Lung (tissue), 12 donors: Measurements from ENCODE around the gene AK4. TPM values are rescaled to one million over a fixed set of nuclear protein-coding genes. Genes with fewer than 3 reads are reported as not detected.

Experiments
- ATAC-seq: fragments of 200-7000 bp; cut with Tn5 transposase; one replicate; pipeline ENCODE4 v1.9.1; 2020; ENCODE audit warnings: moderate number of reproducible peaks; ENCODE audit not compliant: insufficient read depth, low FRiP score
- DNase-seq, 3 donors: peaks; one replicate each; pipeline ENCODE4 v3.0.0-alpha.2; 2013 to 2017
- H3K27ac ChIP-seq, 2 donors: one replicate each; pipeline ENCODE4 v1.5.1; 2013; ENCODE audit warnings: mild to moderate bottlenecking in 2 of 2, moderate library complexity in 2 of 2, control low read depth in 1 of 2, inconsistent platforms in 1 of 2, low read depth in 1 of 2, low read length in 1 of 2
- H3K27me3 ChIP-seq, 3 donors: one replicate each; pipeline ENCODE4 v1.5.1; 2013; ENCODE audit warnings: low read length in 2 of 3; ENCODE audit not compliant: control insufficient read depth in 3 of 3, insufficient read depth in 3 of 3
- H3K36me3 ChIP-seq, 4 donors: one replicate each; pipeline ENCODE4 v1.5.1; 2013; ENCODE audit warnings: low read length in 4 of 4, mild to moderate bottlenecking in 1 of 4, moderate library complexity in 1 of 4; ENCODE audit not compliant: control insufficient read depth in 4 of 4, insufficient read depth in 4 of 4
- H3K4me1 ChIP-seq, 5 donors: one replicate each; pipeline ENCODE4 v1.5.1; 2013; ENCODE audit warnings: low read length in 5 of 5, mild to moderate bottlenecking in 2 of 5, moderate library complexity in 1 of 5; ENCODE audit not compliant: control insufficient read depth in 5 of 5, insufficient read depth in 5 of 5
- H3K4me3 ChIP-seq: one replicate; pipeline ENCODE4 v1.5.1; 2013; ENCODE audit warnings: mild to moderate bottlenecking, control low read depth, moderate library complexity
- H3K9ac ChIP-seq, 2 donors: one replicate each; pipeline ENCODE4 v1.5.1; 2013; ENCODE audit warnings: low read length in 2 of 2, control low read depth in 1 of 2; ENCODE audit not compliant: insufficient read depth in 1 of 2
- H3K9me3 ChIP-seq, 4 donors: one replicate each; pipeline ENCODE4 v1.5.1; 2013; ENCODE audit warnings: low read length in 3 of 4, mild to moderate bottlenecking in 1 of 4, moderate library complexity in 1 of 4; ENCODE audit not compliant: control insufficient read depth in 4 of 4, insufficient read depth in 3 of 4
- WGBS, 2 donors: extraction: QIAGEN DNeasy Blood & Tissue Kit; methylation state at CpG; one replicate each; pipeline ENCODE4 v1.1.7; 2013; 5-methylcytosine and 5-hydroxymethylcytosine counted together
- polyA plus RNA-seq, 2 donors: library from polyadenylated mRNA; stranded (reverse); fragments of 200-250 nt; gene quantifications; one replicate each; pipeline ENCODE4 v1.2.1, GENCODE V29; 2013
- total RNA-seq, 2 donors: library from RNA; depleted of rRNA in 1 of 2; stranded (reverse); fragments of >200 nt in 1 of 2; gene quantifications; one replicate each; pipeline ENCODE4 v1.2.1, GENCODE V29; 2014 to 2021
- TF ChIP-seq, protein P1 (sequence below): IDR thresholded peaks from 2 replicates; pipeline ENCODE4 v1.5.1; 2012; ENCODE audit warnings: mild to moderate bottlenecking; ENCODE audit errors: control extremely low read depth, extremely low read depth
- donor health status: control.
- donor health status: control.
- donor health status: Bipolar disorder and iron deficiency.
- donor health status: healthy.
- donor health status: DM: yes; HTN: yes; CAD: no.

AK4 gene
- total and polyA plus RNA-seq, 4 donors, result 1.1 to 13.7 (median 6.5) TPM

DNA sequence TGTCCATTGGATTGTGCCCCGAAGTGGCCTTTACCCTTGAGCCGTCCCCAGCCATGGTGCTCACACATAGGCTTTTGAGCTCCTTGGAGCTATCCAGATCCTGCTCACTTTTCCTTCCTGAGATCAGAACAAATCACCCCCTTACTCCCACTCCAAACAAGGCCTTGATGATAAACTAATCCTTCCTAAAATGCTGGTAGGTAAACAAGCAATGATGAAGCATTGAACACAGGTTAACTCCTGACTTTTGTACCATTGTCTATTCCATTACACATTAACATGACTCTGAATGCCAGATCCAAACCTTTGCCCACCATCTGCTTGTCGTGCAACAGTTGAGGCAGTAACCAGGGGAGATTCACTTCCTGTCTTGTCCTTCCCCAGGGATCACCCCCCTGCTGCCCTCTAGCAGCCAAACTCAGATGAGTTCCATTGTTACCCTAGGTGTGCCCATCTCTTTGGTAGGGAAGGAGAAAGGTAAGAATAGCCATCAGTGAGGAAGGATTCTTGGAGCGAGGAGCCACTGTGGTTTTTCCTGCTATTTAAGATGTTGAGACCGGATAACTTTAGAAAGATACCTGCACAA lies 81.8 kb downstream of the AK4 start:
- Histone ChIP-seq H3K27me3 (no peaks in the 10 kb centered on the region), H3K9ac (no peak overlapping the region), H3K4me3 (no peak overlapping the region), H3K9me3 (no peaks in the 10 kb centered on the region), H3K36me3 (peaks cover 0 to 4% (median 0%) of the 10 kb centered on the region in 4 donors), H3K4me1 (no peaks in the 10 kb centered on the region), H3K27ac (no peak overlapping the region)
- DNase-seq (no peak), ATAC-seq (no peak)
- WGBS, 2 donors, result 89 to 93% methylated on average over 5 of the region's 5 CpGs
- TF ChIP-seq, protein P1, sequence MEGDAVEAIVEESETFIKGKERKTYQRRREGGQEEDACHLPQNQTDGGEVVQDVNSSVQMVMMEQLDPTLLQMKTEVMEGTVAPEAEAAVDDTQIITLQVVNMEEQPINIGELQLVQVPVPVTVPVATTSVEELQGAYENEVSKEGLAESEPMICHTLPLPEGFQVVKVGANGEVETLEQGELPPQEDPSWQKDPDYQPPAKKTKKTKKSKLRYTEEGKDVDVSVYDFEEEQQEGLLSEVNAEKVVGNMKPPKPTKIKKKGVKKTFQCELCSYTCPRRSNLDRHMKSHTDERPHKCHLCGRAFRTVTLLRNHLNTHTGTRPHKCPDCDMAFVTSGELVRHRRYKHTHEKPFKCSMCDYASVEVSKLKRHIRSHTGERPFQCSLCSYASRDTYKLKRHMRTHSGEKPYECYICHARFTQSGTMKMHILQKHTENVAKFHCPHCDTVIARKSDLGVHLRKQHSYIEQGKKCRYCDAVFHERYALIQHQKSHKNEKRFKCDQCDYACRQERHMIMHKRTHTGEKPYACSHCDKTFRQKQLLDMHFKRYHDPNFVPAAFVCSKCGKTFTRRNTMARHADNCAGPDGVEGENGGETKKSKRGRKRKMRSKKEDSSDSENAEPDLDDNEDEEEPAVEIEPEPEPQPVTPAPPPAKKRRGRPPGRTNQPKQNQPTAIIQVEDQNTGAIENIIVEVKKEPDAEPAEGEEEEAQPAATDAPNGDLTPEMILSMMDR, result no peak

DNA sequence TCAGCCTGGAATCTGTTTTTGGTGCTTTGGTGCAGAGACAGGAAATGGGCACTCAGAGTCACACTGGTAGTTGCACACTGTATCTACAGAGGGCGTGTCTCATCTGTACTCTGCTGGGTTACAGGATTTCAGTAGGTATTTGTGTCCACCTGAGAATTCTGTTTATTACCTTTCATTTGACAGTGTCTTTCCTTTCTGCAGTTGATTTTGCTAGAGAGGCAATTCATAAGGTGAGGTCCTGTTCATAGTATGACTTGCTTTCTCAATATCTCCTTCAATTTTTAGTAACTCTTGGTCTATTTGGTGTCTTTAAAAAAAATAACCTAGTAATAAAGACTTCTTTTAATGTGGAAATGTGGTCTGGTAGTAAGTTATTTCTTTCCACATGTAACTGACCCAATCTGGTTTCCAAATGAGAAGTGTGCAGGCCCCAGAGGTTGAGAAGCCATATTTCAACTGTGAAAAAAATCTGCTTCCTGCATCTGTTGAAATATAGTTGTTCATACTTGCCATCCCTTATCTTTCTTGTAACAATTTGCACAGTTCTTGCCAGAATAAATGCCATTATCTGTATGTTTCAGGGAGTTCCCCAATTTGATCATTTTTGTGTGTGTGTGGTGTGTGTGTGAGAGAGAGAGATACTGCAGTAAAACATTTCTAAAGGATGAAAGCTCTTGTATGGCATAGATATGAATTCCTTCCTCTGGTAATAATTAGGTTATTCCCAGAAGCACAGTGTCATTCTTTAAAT lies 82.9 kb downstream of the AK4 start:
- TF ChIP-seq, protein P1, result no peak
- H3K27ac ChIP-seq, result no peak overlapping the region
- no peaks in the 10 kb centered on the region for H3K9me3 ChIP-seq
- H3K27me3 ChIP-seq, result no peaks in the 10 kb centered on the region
- ATAC-seq, result no peak
- no peaks in the 10 kb centered on the region for H3K4me1 ChIP-seq
- no peak overlapping the region for H3K4me3 ChIP-seq
- no peak for DNase-seq
- H3K36me3 ChIP-seq, result no peaks in the 10 kb centered on the region
- WGBS, 2 donors, result 56 to 60% methylated on average over 1 of the region's 1 CpG
- no peak overlapping the region for H3K9ac ChIP-seq

DNA sequence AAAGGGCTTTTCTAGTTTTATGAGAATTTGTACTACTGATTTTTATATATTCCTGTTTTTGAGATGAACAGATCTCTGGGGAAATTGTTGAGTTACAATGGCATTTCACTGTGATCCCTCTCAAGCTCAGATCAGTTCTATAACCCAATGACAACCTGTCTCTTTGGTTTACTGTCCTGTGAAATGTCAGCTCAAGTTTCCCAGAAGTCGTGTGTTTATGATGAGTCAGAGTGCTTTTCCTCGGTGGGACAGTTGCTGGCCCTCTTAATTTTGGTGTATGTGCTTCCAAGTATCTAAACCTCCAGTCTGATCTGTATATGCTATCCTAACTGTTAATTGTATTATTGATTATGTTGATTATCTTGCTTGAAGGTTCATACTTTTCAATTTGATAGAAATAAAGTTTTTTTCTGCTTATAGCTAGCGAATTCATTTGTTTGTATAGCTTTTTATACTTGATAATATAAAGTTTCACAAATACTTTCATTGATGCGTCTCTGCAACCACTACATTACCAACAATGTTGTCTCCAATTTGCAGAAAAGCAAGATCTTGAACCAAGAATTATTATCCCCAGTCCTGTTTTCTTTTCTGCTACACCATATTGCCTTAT lies 83.8 kb downstream of the AK4 start:
- no peak for ATAC-seq
- no peak overlapping the region for H3K27ac ChIP-seq
- no peaks in the 10 kb centered on the region for H3K27me3 ChIP-seq
- no peaks in the 10 kb centered on the region for H3K4me1 ChIP-seq
- no peak overlapping the region for H3K9ac ChIP-seq
- 57 to 73% methylated on average over 4 of the region's 4 CpGs for WGBS, 2 donors
- no peaks in the 10 kb centered on the region for H3K9me3 ChIP-seq
- TF ChIP-seq, protein P1, result no peak
- no peak for DNase-seq
- no peaks in the 10 kb centered on the region for H3K36me3 ChIP-seq
- H3K4me3 ChIP-seq, result no peak overlapping the region
